ENCODE data around the gene RASL11B.
"Not testable (repeated sequence)": the region's sequence is repeated elsewhere in the genome, so short reads cannot be mapped to it uniquely, and the experiment has no call there.

The RASL11B gene

GRCh38 chr4:52861879-52862616, at the start of gene RASL11B:
Gene RASL11B, plus strand, starts transcription at chr4:52862317. Its CDS starts 191 bp downstream, at chr4:52862508.
- ATAC-seq (ENCODE audit: low read depth): peak; percentile 96
- Mint-ChIP-seq H3K4me3 (peak within 1 kb of the TSS; percentile 84), H3K36me3 (peaks cover 4% of the 10 kb centered on the region), H3K27me3 (peaks cover 17% of the 10 kb centered on the region), H3K9me3 (peaks cover 3% of the 10 kb centered on the region), H3K27ac (no peak within 1 kb of the TSS), H3K4me1 (peaks cover 4% of the 10 kb centered on the region)
- DNase-seq (ENCODE audit: low spot score in 2 of 2): peak; percentile 80 to 86

GRCh38 chr4:52813546-52813945, 48.6 kb upstream of the RASL11B start:
- Mint-ChIP-seq H3K9me3 (no peaks in the 10 kb centered on the region), H3K4me1 (no peaks in the 10 kb centered on the region), H3K36me3 (no peaks in the 10 kb centered on the region), H3K27ac (no peak overlapping the region), H3K27me3 (no peaks in the 10 kb centered on the region), H3K4me3 (no peak overlapping the region)
- DNase-seq (ENCODE audit: low spot score in 2 of 2) (no peak), ATAC-seq (ENCODE audit: low read depth) (no peak)

- Mint-ChIP-seq H3K36me3 (no peaks in the 10 kb centered on the region), H3K4me1 (no peaks in the 10 kb centered on the region), H3K9me3 (no peaks in the 10 kb centered on the region), H3K4me3 (no peak overlapping the region), H3K27ac (no peak overlapping the region), H3K27me3 (no peaks in the 10 kb centered on the region)
- DNase-seq (ENCODE audit: low spot score in 2 of 2) (no peak), ATAC-seq (ENCODE audit: low read depth) (no peak)
Measured at GRCh38 chr4:52822583-52822971, 39.5 kb upstream of the RASL11B start.

GRCh38 chr4:52822972-52823701, 39.0 kb upstream of the RASL11B start:
- Mint-ChIP-seq H3K27me3 (no peaks in the 10 kb centered on the region), H3K4me1 (no peaks in the 10 kb centered on the region), H3K4me3 (no peak overlapping the region), H3K27ac (no peak overlapping the region), H3K9me3 (no peaks in the 10 kb centered on the region), H3K36me3 (no peaks in the 10 kb centered on the region)
- no peak for DNase-seq (ENCODE audit: low spot score in 2 of 2)
- ATAC-seq (ENCODE audit: low read depth): no peak

GRCh38 chr4:52823702-52824092, 38.4 kb upstream of the RASL11B start:
- H3K4me3 Mint-ChIP-seq: no peak overlapping the region
- H3K27ac Mint-ChIP-seq: no peak overlapping the region
- no peaks in the 10 kb centered on the region for H3K9me3 Mint-ChIP-seq
- ATAC-seq (ENCODE audit: low read depth) (no peak), DNase-seq (ENCODE audit: low spot score in 2 of 2) (no peak)
- H3K27me3 Mint-ChIP-seq: no peaks in the 10 kb centered on the region
- H3K4me1 Mint-ChIP-seq: no peaks in the 10 kb centered on the region
- H3K36me3 Mint-ChIP-seq: no peaks in the 10 kb centered on the region

GRCh38 chr4:52824270-52824602, 37.9 kb upstream of the RASL11B start:
- ATAC-seq (ENCODE audit: low read depth): no peak
- Mint-ChIP-seq H3K27me3 (no peaks in the 10 kb centered on the region), H3K36me3 (no peaks in the 10 kb centered on the region), H3K4me3 (no peak overlapping the region), H3K9me3 (no peaks in the 10 kb centered on the region), H3K4me1 (no peaks in the 10 kb centered on the region), H3K27ac (no peak overlapping the region)
- DNase-seq (ENCODE audit: low spot score in 2 of 2): no peak

GRCh38 chr4:52824603-52825459, 37.3 kb upstream of the RASL11B start:
- Mint-ChIP-seq H3K9me3 (no peaks in the 10 kb centered on the region), H3K36me3 (no peaks in the 10 kb centered on the region), H3K4me3 (no peak overlapping the region), H3K27me3 (no peaks in the 10 kb centered on the region), H3K27ac (no peak overlapping the region), H3K4me1 (no peaks in the 10 kb centered on the region)
- no peak for DNase-seq (ENCODE audit: low spot score in 2 of 2)
- ATAC-seq (ENCODE audit: low read depth): no peak

- ATAC-seq (ENCODE audit: low read depth) (no peak), DNase-seq (ENCODE audit: low spot score in 2 of 2) (no peak)
- Mint-ChIP-seq H3K4me1 (no peaks in the 10 kb centered on the region), H3K27me3 (peaks cover 2% of the 10 kb centered on the region), H3K9me3 (no peaks in the 10 kb centered on the region), H3K4me3 (no peak overlapping the region), H3K27ac (no peak overlapping the region), H3K36me3 (no peaks in the 10 kb centered on the region)
Measured at GRCh38 chr4:52825460-52826090, 36.5 kb upstream of the RASL11B start.

GRCh38 chr4:52833941-52834525, 28.1 kb upstream of the RASL11B start:
- H3K9me3 Mint-ChIP-seq: no peaks in the 10 kb centered on the region
- ATAC-seq (ENCODE audit: low read depth): no peak
- no peak overlapping the region for H3K27ac Mint-ChIP-seq
- H3K4me1 Mint-ChIP-seq: no peaks in the 10 kb centered on the region
- no peak overlapping the region for H3K4me3 Mint-ChIP-seq
- DNase-seq (ENCODE audit: low spot score in 2 of 2): no peak
- peaks cover 12% of the 10 kb centered on the region for H3K27me3 Mint-ChIP-seq
- H3K36me3 Mint-ChIP-seq: no peaks in the 10 kb centered on the region

- not testable (repeated sequence) for H3K4me1 Mint-ChIP-seq; H3K4me3 Mint-ChIP-seq; DNase-seq (ENCODE audit: low spot score in 2 of 2); H3K9me3 Mint-ChIP-seq; H3K36me3 Mint-ChIP-seq; H3K27ac Mint-ChIP-seq; ATAC-seq (ENCODE audit: low read depth)
- H3K27me3 Mint-ChIP-seq: peaks cover 12% of the 10 kb centered on the region
Measured at GRCh38 chr4:52834641-52835456, 27.3 kb upstream of the RASL11B start.

- Mint-ChIP-seq H3K4me3 (no peak overlapping the region), H3K4me1 (no peaks in the 10 kb centered on the region), H3K36me3 (no peaks in the 10 kb centered on the region), H3K27ac (no peak overlapping the region), H3K27me3 (peaks cover 10% of the 10 kb centered on the region), H3K9me3 (no peaks in the 10 kb centered on the region)
- DNase-seq (ENCODE audit: low spot score in 2 of 2): no peak
- ATAC-seq (ENCODE audit: low read depth): no peak
Measured at GRCh38 chr4:52836120-52836519, 26.0 kb upstream of the RASL11B start.

GRCh38 chr4:52836678-52837077, 25.4 kb upstream of the RASL11B start:
- H3K27ac Mint-ChIP-seq: no peak overlapping the region
- no peaks in the 10 kb centered on the region for H3K36me3 Mint-ChIP-seq
- H3K9me3 Mint-ChIP-seq: no peaks in the 10 kb centered on the region
- H3K4me3 Mint-ChIP-seq: no peak overlapping the region
- DNase-seq (ENCODE audit: low spot score in 2 of 2) (no peak), ATAC-seq (ENCODE audit: low read depth) (no peak)
- peaks cover 10% of the 10 kb centered on the region for H3K27me3 Mint-ChIP-seq
- H3K4me1 Mint-ChIP-seq: no peaks in the 10 kb centered on the region
